HG02840 (cell line): ENCODE data around the gene TMEM218.

Experiments used
- ATAC-seq: cut with Tn5 transposase; IDR thresholded peaks from one replicate; pipeline ENCODE4 v1.9.1; 2021; ENCODE audit warnings: mild to moderate bottlenecking, moderate library complexity, moderate number of reproducible peaks; ENCODE audit not compliant: unreplicated experiment, low FRiP score

Gene TMEM218

GRCh38 chr11:125111343-125112207, at the start of gene TMEM218:
TMEM218 (minus strand) TSS chr11:125111626; CDS start chr11:125102241, 9,385 bp downstream.
- ATAC-seq, result peak; percentile 99

- no peak for ATAC-seq
Measured at GRCh38 chr11:125157953-125158680, 46.7 kb upstream of the TMEM218 start.

GRCh38 chr11:125157118-125157733, 45.8 kb upstream of the TMEM218 start:
- no peak for ATAC-seq

GRCh38 chr11:125156346-125157117, 45.1 kb upstream of the TMEM218 start:
- ATAC-seq, result no peak

GRCh38 chr11:125155767-125156166, 44.3 kb upstream of the TMEM218 start:
- no peak for ATAC-seq

- no peak for ATAC-seq
Measured at GRCh38 chr11:125155100-125155444, 43.6 kb upstream of the TMEM218 start.

GRCh38 chr11:125154378-125155099, 43.1 kb upstream of the TMEM218 start:
- no peak for ATAC-seq

GRCh38 chr11:125153837-125154236, 42.4 kb upstream of the TMEM218 start:
- no peak for ATAC-seq

- no peak for ATAC-seq
Measured at GRCh38 chr11:125148743-125149142, 37.3 kb upstream of the TMEM218 start.

GRCh38 chr11:125148011-125148410, 36.6 kb upstream of the TMEM218 start:
- ATAC-seq, result no peak

GRCh38 chr11:125147280-125147679, 35.9 kb upstream of the TMEM218 start:
- ATAC-seq, result no peak

GRCh38 chr11:125146232-125146631, 34.8 kb upstream of the TMEM218 start:
- ATAC-seq, result no peak

- no peak for ATAC-seq
Measured at GRCh38 chr11:125141686-125142535, 30.5 kb upstream of the TMEM218 start.

GRCh38 chr11:125141178-125141577, 29.8 kb upstream of the TMEM218 start:
- ATAC-seq, result no peak

GRCh38 chr11:125140233-125140632, 28.8 kb upstream of the TMEM218 start:
- no peak for ATAC-seq

- no peak for ATAC-seq
Measured at GRCh38 chr11:125139778-125140177, 28.4 kb upstream of the TMEM218 start.

- no peak for ATAC-seq
Measured at GRCh38 chr11:125138966-125139365, 27.5 kb upstream of the TMEM218 start.

- ATAC-seq, result no peak
Measured at GRCh38 chr11:125136001-125136400, 24.6 kb upstream of the TMEM218 start.

- no peak for ATAC-seq
Measured at GRCh38 chr11:125132596-125132995, 21.2 kb upstream of the TMEM218 start.
